Measurements from ENCODE around the gene METTL4. TPM values are rescaled to one million over a fixed set of nuclear protein-coding genes. Genes with fewer than 3 reads are reported as not detected.

METTL4 gene
- total and polyA plus RNA-seq, 2 donors (not counting 3 experiments of a cell fraction or from before 2014, with no cell fraction given) = 8.3 to 17.4 TPM

DNA sequence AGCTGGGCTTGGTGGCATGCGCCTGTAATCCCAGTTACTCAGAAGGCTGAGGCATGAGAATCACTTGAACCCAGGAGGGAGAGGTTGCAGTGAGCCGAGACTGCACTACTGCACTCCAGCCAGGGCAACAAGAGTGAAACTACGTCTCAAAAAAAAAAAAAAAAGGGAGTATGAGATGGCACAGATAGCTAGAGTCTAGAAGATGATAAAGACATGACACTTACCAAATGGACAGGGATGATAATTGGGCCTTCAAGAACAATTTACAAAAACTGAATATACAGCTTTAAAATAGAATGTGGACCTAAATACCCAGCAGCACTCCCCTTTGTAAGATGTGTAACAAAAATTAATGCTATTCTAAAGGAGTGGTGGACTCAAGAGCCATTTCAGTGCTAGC lies 2.7 kb downstream of the METTL4 start:
- no peak for TF ChIP-seq JUN (IDR thresholded peaks at IDR 0.05; ENCODE audit: borderline replicate concordance, insufficient read depth, insufficient read length, low read depth)
- TF ChIP-seq, protein P1, sequence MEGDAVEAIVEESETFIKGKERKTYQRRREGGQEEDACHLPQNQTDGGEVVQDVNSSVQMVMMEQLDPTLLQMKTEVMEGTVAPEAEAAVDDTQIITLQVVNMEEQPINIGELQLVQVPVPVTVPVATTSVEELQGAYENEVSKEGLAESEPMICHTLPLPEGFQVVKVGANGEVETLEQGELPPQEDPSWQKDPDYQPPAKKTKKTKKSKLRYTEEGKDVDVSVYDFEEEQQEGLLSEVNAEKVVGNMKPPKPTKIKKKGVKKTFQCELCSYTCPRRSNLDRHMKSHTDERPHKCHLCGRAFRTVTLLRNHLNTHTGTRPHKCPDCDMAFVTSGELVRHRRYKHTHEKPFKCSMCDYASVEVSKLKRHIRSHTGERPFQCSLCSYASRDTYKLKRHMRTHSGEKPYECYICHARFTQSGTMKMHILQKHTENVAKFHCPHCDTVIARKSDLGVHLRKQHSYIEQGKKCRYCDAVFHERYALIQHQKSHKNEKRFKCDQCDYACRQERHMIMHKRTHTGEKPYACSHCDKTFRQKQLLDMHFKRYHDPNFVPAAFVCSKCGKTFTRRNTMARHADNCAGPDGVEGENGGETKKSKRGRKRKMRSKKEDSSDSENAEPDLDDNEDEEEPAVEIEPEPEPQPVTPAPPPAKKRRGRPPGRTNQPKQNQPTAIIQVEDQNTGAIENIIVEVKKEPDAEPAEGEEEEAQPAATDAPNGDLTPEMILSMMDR (IDR thresholded peaks at IDR 0.05; ENCODE audit: extremely low read depth in 1 of 2, insufficient read depth in 1 of 2, low read depth in 1 of 2, low read length in 2 of 2) = no peak
- TF ChIP-seq FOS (IDR thresholded peaks at IDR 0.05; ENCODE audit: borderline replicate concordance, insufficient read depth, low read length) = no peak
- no peak for TF ChIP-seq MYC (IDR thresholded peaks at IDR 0.05; ENCODE audit: low read depth, low read length)
- TF ChIP-seq, protein P2, sequence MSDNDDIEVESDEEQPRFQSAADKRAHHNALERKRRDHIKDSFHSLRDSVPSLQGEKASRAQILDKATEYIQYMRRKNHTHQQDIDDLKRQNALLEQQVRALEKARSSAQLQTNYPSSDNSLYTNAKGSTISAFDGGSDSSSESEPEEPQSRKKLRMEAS (IDR thresholded peaks at IDR 0.05; ENCODE audit: insufficient read depth, insufficient read length) = no peak
- TF ChIP-seq POLR2AphosphoS5 (IDR thresholded peaks at IDR 0.05; ENCODE audit: insufficient read depth, low read depth, low read length) = no peak
- TF ChIP-seq POLR2A (IDR thresholded peaks at IDR 0.05; ENCODE audit: low read depth, low read length) = no peak
- TF ChIP-seq EZH2 (IDR thresholded peaks at IDR 0.05; ENCODE audit: borderline replicate concordance, low read depth, low read length, severe bottlenecking) = no peak
- no peak for TF ChIP-seq GATA2 (IDR thresholded peaks at IDR 0.05; ENCODE audit: insufficient read depth, insufficient read length, low read depth, low read length)
- Histone ChIP-seq H3K27me3 (ENCODE audit: control insufficient read depth in 2 of 2, insufficient read depth in 2 of 2, low read length in 2 of 2) (no peaks in the 10 kb centered on the region), H3K36me3 (ENCODE audit: control insufficient read depth in 2 of 2, extremely low read depth in 1 of 2, insufficient read depth in 2 of 2, low read length in 2 of 2) (peaks cover 0 to 2% of the 10 kb centered on the region in 2 experiments), H3K9ac (replicated peaks; ENCODE audit: extremely low read depth, insufficient read depth, low read length) (no peak overlapping the region), H2AFZ (ENCODE audit: low read depth, low read length) (no peak overlapping the region), H3K4me1 (ENCODE audit: control insufficient read depth, extremely low read depth, insufficient read depth, low read length) (peaks cover 28% of the 10 kb centered on the region), H3K4me2 (ENCODE audit: insufficient read depth, low read length) (no peak overlapping the region), H4K20me1 (replicated peaks; ENCODE audit: control insufficient read depth, extremely low read depth, insufficient read depth, low read length) (no peaks in the 10 kb centered on the region), H3K9me3 (replicated peaks; ENCODE audit: control insufficient read depth, insufficient read depth, low read length) (no peaks in the 10 kb centered on the region), H3K9me1 (replicated peaks; ENCODE audit: control insufficient read depth, extremely low read depth, insufficient read depth, low read length) (no peaks in the 10 kb centered on the region), H3K27ac (ENCODE audit: insufficient read depth, low read depth, low read length) (no peak overlapping the region), H3K4me3 (replicated peaks in 1 of 3; ENCODE audit: insufficient read depth in 1 of 3, low read depth in 1 of 3, low read length in 3 of 3) (no peak overlapping the region), H3K79me2 (ENCODE audit: control insufficient read depth, insufficient read depth, low read length) (peaks cover 47% of the 10 kb centered on the region)
- intact Hi-C loops (cut with micrococcal nuclease) = no loop called here
- FAIRE-seq (no peak), DNase-seq (ENCODE audit: low read depth, low spot score) (no peak)
- ChIA-PET CTCF (no interaction called here), POLR2A (no interaction called here)
- BruUV-seq (replicated peaks) = no TSS peak
- dilution Hi-C loops (cut with MboI; ENCODE audit: extremely low pct_ligation_motif_present, low sequenced_read_pairs) = no loop called here

Data from endothelial cell of umbilical vein (primary cell).